HG03432 (cell line): ENCODE measurements around the gene HEATR9.

ENCODE experiments used
- ATAC-seq: cut with Tn5 transposase; IDR thresholded peaks from one replicate; pipeline ENCODE4 v1.9.1; 2021; ENCODE audit warnings: mild to moderate bottlenecking, moderate library complexity; ENCODE audit not compliant: unreplicated experiment

Gene HEATR9

GRCh38 chr17:35895636-35896587 is 27.2 kb upstream of the HEATR9 start:
- ATAC-seq = no peak

GRCh38 chr17:35894206-35894605 is 25.5 kb upstream of the HEATR9 start:
- ATAC-seq = no peak

- no peak for ATAC-seq
Observed at GRCh38 chr17:35893751-35894150, 25.1 kb upstream of the HEATR9 start.

- ATAC-seq = no peak
Observed at GRCh38 chr17:35892091-35893035, 23.7 kb upstream of the HEATR9 start.

- no peak for ATAC-seq
Observed at GRCh38 chr17:35891269-35891668, 22.6 kb upstream of the HEATR9 start.

GRCh38 chr17:35890774-35891155 is 22.1 kb upstream of the HEATR9 start:
- ATAC-seq = no peak

- no peak for ATAC-seq
Observed at GRCh38 chr17:35889818-35890773, 21.4 kb upstream of the HEATR9 start.

- no peak for ATAC-seq
Observed at GRCh38 chr17:35889241-35889640, 20.6 kb upstream of the HEATR9 start.

GRCh38 chr17:35879773-35880654 is 11.3 kb upstream of the HEATR9 start, which contains the start of gene CCL5:
Gene CCL5 (minus strand): TSS chr17:35880360.
- peak; percentile 90 for ATAC-seq

GRCh38 chr17:35878361-35878760 is 9.7 kb upstream of the HEATR9 start:
- no peak for ATAC-seq

- ATAC-seq = no peak
Observed at GRCh38 chr17:35877345-35878029, 8.8 kb upstream of the HEATR9 start.

GRCh38 chr17:35876534-35876933 is 7.8 kb upstream of the HEATR9 start:
- ATAC-seq = no peak

- no peak for ATAC-seq
Observed at GRCh38 chr17:35875800-35876139, 7.1 kb upstream of the HEATR9 start.

GRCh38 chr17:35875072-35875799 is 6.5 kb upstream of the HEATR9 start:
- no peak for ATAC-seq

- no peak for ATAC-seq
Observed at GRCh38 chr17:35872196-35872980, 3.7 kb upstream of the HEATR9 start.

GRCh38 chr17:35870906-35871819 is 2.5 kb upstream of the HEATR9 start:
- ATAC-seq = no peak
